CD4-positive, alpha-beta T cell treated with Interleukin-17A for 1 hour (primary cell): ENCODE data around the gene METTL15.
"Not testable (repeated sequence)": the region's sequence is repeated elsewhere in the genome, so short reads cannot be mapped to it uniquely, and the experiment has no call there.

ENCODE experiments used
- DNase-seq: peaks from one replicate; pipeline ENCODE4 v3.0.0-alpha.2; 2020

Gene METTL15

DNA sequence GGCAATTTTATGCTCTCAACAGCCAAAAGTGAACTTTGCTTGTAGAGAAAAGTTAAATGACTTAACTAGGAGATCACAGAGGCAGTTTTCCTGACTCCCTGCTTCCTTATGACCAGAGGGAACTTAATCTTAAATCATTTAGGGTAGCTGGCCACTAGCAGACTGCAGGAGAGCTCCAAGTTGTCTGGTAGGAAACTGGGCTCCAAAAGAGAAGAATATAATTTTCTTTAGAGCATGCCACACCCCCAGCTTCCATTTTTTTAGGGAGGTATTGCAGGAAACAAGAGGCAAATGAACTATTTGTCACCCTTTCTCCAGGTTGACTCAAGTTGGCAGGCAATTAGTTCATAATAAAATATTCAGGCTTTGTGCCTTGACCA is 2.6 kb downstream of the METTL15 start:
- peak; percentile 18 for DNase-seq

- DNase-seq, result no peak
Measured at GRCh38 chr11:28114116-28114515, 5.9 kb downstream of the METTL15 start.

DNA sequence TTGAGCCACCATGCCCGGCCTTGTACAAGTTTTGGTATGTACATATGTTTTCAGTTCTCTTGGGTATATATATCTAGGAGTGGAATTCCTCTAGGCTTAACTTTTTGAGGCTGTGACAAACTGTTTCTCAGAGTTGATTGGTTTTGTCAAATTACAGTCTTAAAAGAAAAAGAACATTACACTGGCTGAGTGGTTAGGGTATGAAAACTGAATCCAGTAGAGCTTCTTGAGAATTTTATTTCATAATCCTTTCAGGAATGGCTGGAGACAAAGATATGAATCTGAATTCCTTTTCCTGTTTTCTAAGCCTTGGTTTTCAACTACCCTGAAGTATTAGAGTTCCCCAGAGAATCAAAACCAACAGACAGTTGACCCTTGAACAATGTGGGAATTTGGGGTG is 6.5 kb downstream of the METTL15 start:
- no peak for DNase-seq

- no peak for DNase-seq
Measured at GRCh38 chr11:28117712-28118111, 9.5 kb downstream of the METTL15 start.

GRCh38 chr11:28123151-28123581 is 15.0 kb downstream of the METTL15 start:
- no peak for DNase-seq

DNA sequence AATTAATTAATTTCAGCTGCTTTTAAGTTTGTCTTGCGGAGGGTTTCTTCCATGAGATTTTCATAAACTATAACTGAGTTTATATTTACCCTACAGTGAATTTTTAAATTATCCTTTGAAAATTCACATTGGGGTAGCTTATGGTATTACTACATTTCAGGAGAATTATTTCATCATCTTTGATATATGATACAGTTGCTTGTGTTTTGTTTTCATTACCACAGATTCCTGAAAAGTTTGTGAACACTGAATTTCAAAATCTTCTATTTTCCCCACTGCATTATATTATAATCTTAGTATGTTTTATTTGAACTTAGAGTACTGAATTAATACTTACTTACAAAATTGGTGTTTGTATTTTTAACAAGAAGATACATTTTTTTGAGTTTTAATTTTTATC is 24.4 kb downstream of the METTL15 start:
- no peak for DNase-seq

DNA sequence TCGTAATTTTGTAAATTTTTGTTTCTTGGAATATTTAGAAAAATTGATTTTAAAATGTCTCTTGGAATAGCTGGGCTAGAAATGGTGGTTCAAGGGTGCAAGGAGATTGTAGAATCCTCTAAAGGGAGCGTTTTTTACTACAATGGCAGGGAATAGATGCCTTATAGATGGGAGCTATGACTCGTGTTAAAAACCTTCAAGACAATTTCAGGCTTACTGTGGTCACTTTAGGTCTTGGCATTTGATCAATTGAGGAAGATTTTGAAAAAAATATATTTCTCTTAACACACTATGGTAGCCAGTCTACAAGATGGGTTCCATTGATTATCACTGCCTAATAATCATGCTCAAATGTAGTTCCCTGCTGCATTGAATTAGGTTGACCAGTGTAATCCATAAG is 25.0 kb downstream of the METTL15 start:
- DNase-seq, result no peak

- DNase-seq, result not testable (repeated sequence)
Measured at GRCh38 chr11:28136157-28136556, 28.0 kb downstream of the METTL15 start.

- no peak for DNase-seq
Measured at GRCh38 chr11:28137366-28137765, 29.2 kb downstream of the METTL15 start.

DNA sequence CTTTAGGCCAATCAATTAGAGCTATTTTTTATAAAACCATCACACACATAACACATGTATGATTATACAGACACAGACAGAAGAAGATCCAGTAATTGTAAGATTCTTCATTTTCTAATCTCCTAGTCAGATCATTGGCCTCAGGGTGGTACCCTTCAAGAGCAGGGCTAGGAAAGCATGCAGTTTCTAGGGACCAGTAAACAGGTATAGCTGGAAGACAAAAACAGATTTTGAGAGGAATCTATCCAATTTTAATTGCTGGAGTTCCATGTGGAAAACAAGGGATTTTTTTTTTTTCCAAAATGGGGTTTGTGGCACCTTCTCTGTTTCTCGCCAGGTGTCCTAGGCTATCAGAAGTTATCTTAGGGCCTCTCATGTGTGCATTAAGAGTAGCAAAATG is 29.6 kb downstream of the METTL15 start:
- DNase-seq, result no peak

- no peak for DNase-seq
Measured at GRCh38 chr11:28139841-28140415, 31.7 kb downstream of the METTL15 start.

DNA sequence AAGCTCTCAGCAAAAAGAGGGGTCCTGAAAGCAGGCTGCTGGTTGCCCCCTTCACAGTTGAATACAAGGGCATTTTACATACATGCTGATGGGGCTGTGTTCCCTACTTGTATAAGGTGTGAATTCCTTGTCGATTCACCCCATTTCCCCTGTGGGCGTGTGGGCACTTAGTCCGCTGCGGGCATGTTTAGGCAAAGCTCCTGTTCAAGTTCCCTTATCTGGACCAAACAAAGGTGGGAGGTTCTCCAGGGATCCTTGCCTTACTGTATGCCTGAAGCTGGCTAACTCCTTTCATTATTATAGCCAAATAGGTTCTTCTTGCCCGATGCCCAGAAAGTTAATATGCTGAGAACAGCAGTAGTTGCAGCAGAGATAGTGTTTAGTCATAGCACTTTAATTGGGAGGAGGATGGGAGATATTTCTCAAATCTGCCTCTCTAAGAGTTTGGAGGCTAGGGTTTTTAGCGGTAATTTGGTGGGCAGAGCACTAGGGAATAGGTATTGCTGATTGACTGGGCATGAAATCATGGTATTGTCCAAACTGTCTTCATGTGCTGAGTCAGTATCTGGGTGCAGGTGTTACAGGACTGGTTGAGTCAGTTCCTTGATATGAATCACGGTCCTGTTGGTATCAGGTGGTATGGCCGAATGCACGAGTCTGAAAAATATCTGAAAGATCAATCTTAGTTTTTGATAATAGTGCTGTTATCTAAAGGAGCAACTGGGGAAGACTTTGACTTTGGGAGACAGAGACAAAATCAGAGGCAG is 32.7 kb downstream of the METTL15 start:
- no peak for DNase-seq

DNA sequence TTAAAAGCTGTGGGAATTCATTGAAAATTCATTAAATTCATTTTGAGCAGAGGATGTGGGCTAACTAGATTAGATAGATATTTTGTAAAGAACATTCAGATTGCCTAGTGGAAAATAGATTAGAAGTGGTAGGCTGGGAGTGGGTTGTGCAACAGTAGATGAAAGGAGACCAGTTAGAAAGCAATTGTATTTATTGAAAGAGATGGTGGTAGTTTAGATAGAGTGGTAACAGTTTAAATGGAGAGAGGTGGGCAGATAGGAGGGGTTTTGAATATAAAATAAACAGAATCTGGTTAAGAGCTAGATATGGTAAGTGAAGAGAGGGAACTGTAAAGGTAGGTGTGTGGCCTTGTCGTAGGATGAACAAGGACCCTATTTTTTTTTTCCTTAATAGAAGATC is 34.5 kb downstream of the METTL15 start:
- no peak for DNase-seq

DNA sequence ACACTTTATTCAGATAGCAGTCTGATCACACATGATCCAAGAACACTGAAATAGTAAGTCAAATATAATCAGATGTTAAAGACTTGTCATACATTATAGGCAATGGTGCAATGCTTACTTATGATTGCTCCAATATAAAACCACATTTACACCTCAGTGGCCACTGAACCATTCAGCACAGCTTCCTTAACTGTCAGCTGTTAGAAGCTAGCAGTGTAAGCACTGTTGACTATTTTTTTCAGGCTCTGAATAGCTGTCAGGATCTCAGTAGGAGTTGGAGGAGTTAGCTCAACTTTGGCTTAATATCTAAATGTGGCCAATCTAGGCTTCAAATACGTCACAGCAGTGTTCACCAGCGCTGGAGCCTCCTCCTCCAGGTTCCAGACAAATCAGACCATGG is 36.6 kb downstream of the METTL15 start:
- no peak for DNase-seq

DNA sequence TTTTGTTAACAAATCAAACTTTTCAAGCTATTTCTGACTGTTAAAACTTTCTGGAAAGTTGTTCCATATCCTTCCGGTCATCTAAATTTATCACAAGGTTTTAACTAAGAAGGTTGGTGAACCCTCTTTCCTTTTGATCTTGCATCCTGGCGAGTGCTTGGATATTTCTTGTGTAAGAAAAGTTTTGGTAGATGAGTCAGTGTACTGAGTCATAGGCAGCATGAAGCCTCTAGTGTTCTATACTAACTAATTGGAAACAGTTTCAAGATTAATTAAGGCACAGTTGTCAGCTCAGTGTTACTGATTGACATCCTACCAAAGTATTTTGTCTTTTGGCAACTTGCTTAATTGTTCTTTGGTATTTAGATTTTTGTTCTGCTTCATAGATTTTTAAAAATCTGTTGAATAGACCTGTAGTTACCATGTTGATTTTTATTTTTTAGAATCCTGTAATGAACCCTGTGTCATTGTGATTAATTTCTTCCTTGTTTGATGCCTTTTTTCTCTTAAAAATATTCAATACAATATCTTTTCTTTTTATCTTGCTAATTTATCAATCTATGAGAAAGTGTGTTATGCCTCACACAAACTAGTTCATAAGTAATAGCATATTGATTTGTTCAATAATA is 38.0 kb downstream of the METTL15 start:
- no peak for DNase-seq

DNA sequence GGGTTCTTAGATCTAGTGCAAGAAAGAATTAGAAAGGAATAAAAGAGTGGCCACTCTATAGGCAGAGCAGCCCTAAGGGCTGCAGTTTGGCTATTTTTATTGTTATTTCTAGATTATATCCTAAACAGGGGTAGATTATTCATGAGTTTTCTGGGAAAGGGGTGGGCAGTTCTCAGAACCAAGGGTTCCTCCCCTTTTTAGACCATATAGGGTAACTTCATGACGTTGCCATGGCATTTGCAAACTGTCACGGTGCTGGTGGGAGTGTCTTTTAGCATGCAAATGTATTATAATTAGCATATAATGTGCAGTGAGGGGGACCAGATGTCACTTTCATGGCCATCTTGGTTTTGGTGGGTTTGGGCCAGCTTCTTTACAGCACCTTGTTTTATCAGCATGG is 44.6 kb downstream of the METTL15 start:
- DNase-seq, result no peak

- no peak for DNase-seq
Measured at GRCh38 chr11:28153586-28153985, 45.4 kb downstream of the METTL15 start.

- no peak for DNase-seq
Measured at GRCh38 chr11:28168718-28169117, 60.5 kb downstream of the METTL15 start.

DNA sequence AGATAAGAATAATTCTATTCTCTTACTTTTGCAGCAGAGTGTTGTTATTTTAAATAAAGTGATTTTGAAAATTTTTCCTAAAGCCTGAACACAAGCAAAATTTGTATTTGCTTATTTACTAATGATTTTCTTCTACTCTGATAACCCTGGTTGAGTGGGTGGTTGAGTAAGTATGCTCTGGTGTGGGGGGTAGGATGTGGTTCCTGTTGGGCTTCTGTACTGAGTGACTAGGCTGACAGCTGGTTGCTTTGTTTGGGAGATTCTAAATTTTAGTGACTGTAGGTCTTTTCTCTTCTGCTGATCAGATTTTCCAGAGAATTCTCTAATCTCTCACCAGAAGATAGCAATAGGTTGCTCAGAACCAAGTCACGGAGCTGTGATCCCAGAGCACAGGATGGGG is 61.6 kb downstream of the METTL15 start:
- no peak for DNase-seq

DNA sequence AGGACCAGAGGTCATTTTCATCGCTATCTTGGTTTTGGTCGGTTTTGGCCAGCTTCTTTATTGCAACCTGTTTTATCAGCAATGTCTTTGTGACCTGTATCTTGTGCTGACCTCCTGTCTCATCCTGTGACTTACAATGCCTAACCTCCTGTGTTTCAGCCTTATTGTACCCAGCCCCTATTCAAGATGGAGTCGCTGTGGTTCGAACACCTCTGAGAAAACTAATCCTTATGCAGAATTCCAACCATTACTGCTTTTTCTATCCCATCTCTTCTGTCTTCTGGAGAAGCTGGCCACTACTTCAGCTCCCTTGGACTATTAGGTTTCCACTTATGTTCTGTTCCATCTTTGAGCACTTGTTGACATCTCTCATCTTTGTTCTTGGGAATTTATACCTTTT is 62.6 kb downstream of the METTL15 start:
- no peak for DNase-seq

DNA sequence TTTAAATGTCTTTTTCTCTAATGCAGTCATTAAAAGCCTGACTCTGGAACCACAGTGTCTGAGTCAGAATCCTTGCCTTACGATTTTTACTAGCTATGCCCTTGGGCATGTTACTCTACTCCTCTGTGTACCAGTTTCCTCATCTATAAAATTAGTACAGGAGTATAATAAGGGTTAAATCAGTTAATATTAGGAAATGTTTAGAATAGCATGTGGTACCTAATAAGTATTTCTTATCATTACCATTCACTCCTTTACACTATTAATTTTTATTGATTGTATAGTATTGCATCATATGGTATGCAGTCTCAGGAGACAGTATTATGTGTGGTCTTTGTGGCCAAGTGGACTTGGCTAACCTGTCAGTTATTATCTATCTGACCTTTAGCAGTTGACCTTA is 68.2 kb downstream of the METTL15 start:
- no peak for DNase-seq

GRCh38 chr11:28195449-28195848 is 87.3 kb downstream of the METTL15 start:
- DNase-seq, result no peak

GRCh38 chr11:28209906-28210305 is 101.7 kb downstream of the METTL15 start:
- no peak for DNase-seq

- DNase-seq, result not testable (repeated sequence)
Measured at GRCh38 chr11:28222063-28222462, 113.9 kb downstream of the METTL15 start.
